Neuronal stem cell (in vitro differentiated cells): ENCODE measurements around the gene TLX2.
A peak's percentile ranks its signal among the peaks of the same experiment; 100 is the strongest.

Source experiments
- DNase-seq: peaks from one replicate; pipeline ENCODE4 v3.0.0-alpha.2; 2013; ENCODE audit warnings: low spot score
- H2AFZ ChIP-seq: one replicate; pipeline ENCODE4 v1.6.1; 2013; ENCODE audit warnings: mild to moderate bottlenecking, low read length, inconsistent platforms
- H2AK5ac ChIP-seq: 2 replicates; pipeline ENCODE4 v1.6.1; 2013; ENCODE audit warnings: low read depth, mild to moderate bottlenecking, inconsistent platforms, low read length, moderate library complexity, mixed read lengths
- H2BK120ac ChIP-seq: 2 replicates; pipeline ENCODE4 v1.6.1; 2013; ENCODE audit warnings: low read depth, mild to moderate bottlenecking, inconsistent platforms, low read length, moderate library complexity, mixed read lengths
- H2BK12ac ChIP-seq: one replicate; pipeline ENCODE4 v1.6.1; 2013; ENCODE audit warnings: low read length, inconsistent platforms
- H2BK15ac ChIP-seq: 2 replicates; pipeline ENCODE4 v1.6.1; 2013; ENCODE audit warnings: mild to moderate bottlenecking, low read length, inconsistent platforms, mixed read lengths
- H2BK5ac ChIP-seq: one replicate; pipeline ENCODE4 v1.6.1; 2013; ENCODE audit warnings: inconsistent platforms, mild to moderate bottlenecking, low read length, moderate library complexity
- H3K14ac ChIP-seq: one replicate; pipeline ENCODE4 v1.6.1; 2013; ENCODE audit warnings: low read length, inconsistent platforms
- H3K18ac ChIP-seq: 2 replicates; pipeline ENCODE4 v1.6.1; 2013; ENCODE audit warnings: low read length, inconsistent platforms
- H3K23ac ChIP-seq: 2 replicates; pipeline ENCODE4 v1.6.1; 2013; ENCODE audit warnings: low read depth, mild to moderate bottlenecking, mixed read lengths, low read length, inconsistent platforms; ENCODE audit not compliant: poor library complexity
- H3K27ac ChIP-seq: replicated peaks from 3 replicates; pipeline ENCODE4 v1.5.1; 2013; ENCODE audit warnings: low read length, inconsistent platforms
- H3K27me3 ChIP-seq, 3 experiments: 2 replicates each; pipeline ENCODE4 v1.6.1; 2013; ENCODE audit warnings: low read length in 3 of 3, mild to moderate bottlenecking in 2 of 3, inconsistent platforms in 1 of 3, low read depth in 1 of 3, mixed read lengths in 1 of 3, moderate library complexity in 1 of 3; ENCODE audit not compliant: control insufficient read depth in 3 of 3, insufficient read depth in 3 of 3
- H3K36me3 ChIP-seq, 2 donors: replicated peaks in 1 of 2; 2 replicates each; pipeline ENCODE4 v1.6.1; 2013; ENCODE audit warnings: low read length in 2 of 2; ENCODE audit not compliant: control insufficient read depth in 2 of 2, insufficient read depth in 2 of 2
- H3K4ac ChIP-seq: 2 replicates; pipeline ENCODE4 v1.6.1; 2013; ENCODE audit warnings: inconsistent platforms, mild to moderate bottlenecking, low read length, moderate library complexity
- H3K4me1 ChIP-seq, 2 donors: 1 replicate in 1 of 2; 2 replicates in 1 of 2; pipeline ENCODE4 v1.6.1; 2013; ENCODE audit warnings: low read length in 2 of 2, low read depth in 1 of 2; ENCODE audit not compliant: control insufficient read depth in 2 of 2, insufficient read depth in 1 of 2
- H3K4me2 ChIP-seq: one replicate; pipeline ENCODE4 v1.6.1; 2013; ENCODE audit warnings: mild to moderate bottlenecking, low read length, inconsistent platforms; ENCODE audit not compliant: insufficient read depth, poor library complexity, severe bottlenecking
- H3K4me3 ChIP-seq, 2 donors: 2 replicates each; pipeline ENCODE4 v1.5.1; 2013; ENCODE audit warnings: low read length in 2 of 2, mild to moderate bottlenecking in 2 of 2, inconsistent platforms in 1 of 2, moderate library complexity in 1 of 2
- H3K79me1 ChIP-seq: one replicate; pipeline ENCODE4 v1.6.1; 2013; ENCODE audit warnings: low read depth, mild to moderate bottlenecking, inconsistent platforms, low read length, moderate library complexity
- H3K9ac ChIP-seq: one replicate; pipeline ENCODE4 v1.6.1; 2013; ENCODE audit warnings: mild to moderate bottlenecking, low read depth, low read length, inconsistent platforms; ENCODE audit not compliant: poor library complexity
- H3K9me3 ChIP-seq, 2 donors: replicated peaks in 1 of 2; 2 replicates each; pipeline versions ENCODE3 to v1.6.1; 2013; ENCODE audit warnings: low read length in 2 of 2, mild to moderate bottlenecking in 2 of 2, inconsistent platforms in 1 of 2, low read depth in 1 of 2, mixed read lengths in 1 of 2, moderate library complexity in 1 of 2; ENCODE audit not compliant: control insufficient read depth in 2 of 2, insufficient read depth in 1 of 2
- H4K8ac ChIP-seq: one replicate; pipeline ENCODE4 v1.6.1; 2013; ENCODE audit warnings: low read depth, mild to moderate bottlenecking, inconsistent platforms, low read length, moderate library complexity
- H4K91ac ChIP-seq: one replicate; pipeline ENCODE4 v1.6.1; 2013; ENCODE audit warnings: low read length, low read depth, mild to moderate bottlenecking, inconsistent platforms; ENCODE audit not compliant: poor library complexity
- WGBS, 2 donors: extraction: QIAGEN DNeasy Blood & Tissue Kit; methylation state at CpG; one replicate each; pipeline ENCODE4 v1.1.7; 2013; ENCODE audit warnings: missing lambda C conversion rate in 2 of 2, mixed read lengths in 1 of 2; ENCODE audit not compliant: insufficient read length in 2 of 2, insufficient replicate concordance in 1 of 2; ENCODE audit errors: extremely low coverage in 2 of 2; 5-methylcytosine and 5-hydroxymethylcytosine counted together

The TLX2 gene

DNA sequence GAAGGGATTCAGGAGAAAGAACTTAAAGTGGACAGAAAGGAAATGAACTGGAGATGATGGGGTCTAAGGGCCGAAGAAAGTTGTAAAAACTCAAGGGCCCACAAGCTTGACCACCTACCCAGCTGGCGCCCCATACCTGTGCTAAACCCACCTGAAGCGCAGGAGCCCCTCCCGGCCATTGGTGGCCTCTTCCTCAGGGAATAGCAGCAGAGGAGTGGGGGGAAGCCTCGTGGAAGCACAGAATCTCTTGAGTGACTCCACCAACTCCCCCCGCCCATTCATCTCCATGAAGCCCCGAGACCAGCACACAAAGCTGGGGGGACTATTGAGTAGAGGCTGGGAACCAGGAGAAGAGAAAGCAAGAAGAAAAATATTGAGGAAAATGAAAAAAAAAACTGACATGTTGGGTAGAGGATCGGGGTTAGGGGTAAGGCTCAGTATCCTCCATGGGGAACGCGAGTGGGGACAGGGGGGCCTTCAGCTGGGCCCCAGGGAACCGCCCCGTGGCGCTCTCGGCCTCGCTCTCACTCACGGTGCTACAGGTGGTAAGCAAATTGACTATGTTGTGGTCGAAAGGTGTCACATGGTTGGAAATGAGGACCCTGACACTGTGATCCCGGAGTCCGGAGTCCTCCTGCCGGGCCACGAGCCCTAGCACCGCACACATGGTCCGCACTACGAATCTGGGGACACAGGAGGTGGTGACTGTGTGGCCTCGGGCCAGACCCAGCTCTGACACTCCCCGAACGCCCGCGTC lies 14.5 kb downstream of the TLX2 start:
- peak overlapping the region; percentile 59 for H2AK5ac ChIP-seq
- H3K27me3 ChIP-seq = no peaks in the 10 kb centered on the region
- no peak overlapping the region for H3K14ac ChIP-seq
- no peak overlapping the region for H4K91ac ChIP-seq
- no peak overlapping the region for H3K23ac ChIP-seq
- H3K9me3 ChIP-seq = peaks cover 0 to 2% of the 10 kb centered on the region in 2 donors
- H4K8ac ChIP-seq = no peak overlapping the region
- peak overlapping the region; percentile 94 for H3K18ac ChIP-seq
- peaks cover 11 to 17% of the 10 kb centered on the region in 2 donors for H3K4me1 ChIP-seq
- no peak overlapping the region for H3K27ac ChIP-seq
- peaks cover 37 to 61% of the 10 kb centered on the region in 2 donors for H3K36me3 ChIP-seq
- no peak overlapping the region for H3K4ac ChIP-seq
- H3K79me1 ChIP-seq = peaks cover 5% of the 10 kb centered on the region
- peak overlapping the region; percentile 95 for H3K9ac ChIP-seq
- H2BK15ac ChIP-seq = peak overlapping the region; percentile 40
- H2BK12ac ChIP-seq = peak overlapping the region; percentile 11
- peak overlapping the region; percentile 66 for H3K4me2 ChIP-seq
- H2AFZ ChIP-seq = peak overlapping the region; percentile 97
- peak overlapping the region; percentile 72 to 95 for H3K4me3 ChIP-seq
- H2BK5ac ChIP-seq = peak overlapping the region; percentile 70
- no peak overlapping the region for H2BK120ac ChIP-seq
- WGBS, 2 donors = no CpG with 5 or more reads among the region's 29 CpGs
- no peak for DNase-seq

DNA sequence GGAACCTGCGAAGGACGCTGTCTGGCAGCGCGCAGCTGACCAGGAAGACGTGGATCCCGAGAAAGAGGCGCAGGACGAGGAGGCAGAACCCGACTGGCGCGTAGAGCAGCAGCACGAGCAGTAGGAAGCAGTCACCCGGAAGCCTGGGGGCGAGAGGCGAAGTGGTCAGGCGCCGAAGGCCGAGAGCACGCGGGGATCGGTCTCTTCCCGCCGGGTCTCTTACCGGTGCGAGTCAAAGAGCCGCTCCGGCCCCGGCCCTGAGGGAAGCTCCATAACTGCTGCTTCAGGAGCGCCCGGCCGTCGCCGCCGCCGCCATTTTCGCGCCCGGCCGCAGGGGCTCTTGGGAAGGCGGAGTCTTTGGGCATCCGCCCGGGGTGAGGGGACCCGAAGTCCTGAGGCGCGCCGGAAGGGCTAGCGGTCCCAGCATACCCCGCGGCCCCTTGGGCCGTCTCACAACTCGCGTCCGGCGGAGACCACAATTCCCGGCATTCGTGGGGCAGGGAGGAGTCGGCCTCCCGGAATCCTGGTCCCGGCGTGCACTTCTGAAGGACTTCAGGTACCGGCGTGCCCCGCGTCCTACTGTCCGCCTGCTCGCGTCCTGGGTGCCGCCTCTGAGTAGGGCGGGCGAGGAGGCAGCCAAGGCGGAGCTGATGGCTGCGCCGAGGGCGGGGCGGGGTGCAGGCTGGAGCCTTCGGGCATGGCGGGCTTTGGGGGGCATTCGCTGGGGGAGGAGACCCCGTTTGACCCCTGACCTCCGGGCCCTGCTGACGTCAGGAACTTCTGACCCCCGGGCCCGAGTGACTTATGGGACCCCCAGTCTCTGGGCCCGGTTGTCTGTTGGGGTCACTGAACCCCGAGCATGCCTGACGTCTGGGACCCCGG lies 15.3 kb downstream of the TLX2 start, which contains the start of the genes AUP1 and HTRA2:
AUP1 (minus strand) TSS at position 350 of the 882 bp plus-strand sequence; CDS start at position 273, 77 bp downstream.
HTRA2 (plus strand) TSS at position 577 of the 882 bp plus-strand sequence; CDS start at position 651, 74 bp downstream.
- Histone ChIP-seq H3K9me3 (peaks cover 0 to 2% of the 10 kb centered on the region in 2 donors), H4K91ac (no peak within 1 kb of the TSS), H2AK5ac (peak within 1 kb of the TSS; percentile 59), H2BK15ac (peak within 1 kb of the TSS; percentile 40), H3K4ac (no peak within 1 kb of the TSS), H2AFZ (peak within 1 kb of the TSS; percentile 97), H3K4me3 (peak within 1 kb of the TSS; percentile 72 to 95), H3K36me3 (peaks cover 40 to 69% of the 10 kb centered on the region in 2 donors), H2BK120ac (no peak within 1 kb of the TSS), H3K18ac (peak within 1 kb of the TSS; percentile 95), H3K79me1 (peaks cover 5% of the 10 kb centered on the region), H3K14ac (peak within 1 kb of the TSS; percentile 73), H2BK5ac (peak within 1 kb of the TSS; percentile 89), H3K27ac (no peak within 1 kb of the TSS), H2BK12ac (peak within 1 kb of the TSS; percentile 11), H3K4me1 (peaks cover 11 to 17% of the 10 kb centered on the region in 2 donors), H4K8ac (no peak within 1 kb of the TSS), H3K4me2 (peak within 1 kb of the TSS; percentile 81), H3K23ac (peak within 1 kb of the TSS; percentile 90), H3K9ac (peak within 1 kb of the TSS; percentile 95), H3K27me3 (no peaks in the 10 kb centered on the region)
- WGBS, 2 donors = no CpG with 5 or more reads among the region's 87 CpGs
- peak; percentile 97 for DNase-seq

DNA sequence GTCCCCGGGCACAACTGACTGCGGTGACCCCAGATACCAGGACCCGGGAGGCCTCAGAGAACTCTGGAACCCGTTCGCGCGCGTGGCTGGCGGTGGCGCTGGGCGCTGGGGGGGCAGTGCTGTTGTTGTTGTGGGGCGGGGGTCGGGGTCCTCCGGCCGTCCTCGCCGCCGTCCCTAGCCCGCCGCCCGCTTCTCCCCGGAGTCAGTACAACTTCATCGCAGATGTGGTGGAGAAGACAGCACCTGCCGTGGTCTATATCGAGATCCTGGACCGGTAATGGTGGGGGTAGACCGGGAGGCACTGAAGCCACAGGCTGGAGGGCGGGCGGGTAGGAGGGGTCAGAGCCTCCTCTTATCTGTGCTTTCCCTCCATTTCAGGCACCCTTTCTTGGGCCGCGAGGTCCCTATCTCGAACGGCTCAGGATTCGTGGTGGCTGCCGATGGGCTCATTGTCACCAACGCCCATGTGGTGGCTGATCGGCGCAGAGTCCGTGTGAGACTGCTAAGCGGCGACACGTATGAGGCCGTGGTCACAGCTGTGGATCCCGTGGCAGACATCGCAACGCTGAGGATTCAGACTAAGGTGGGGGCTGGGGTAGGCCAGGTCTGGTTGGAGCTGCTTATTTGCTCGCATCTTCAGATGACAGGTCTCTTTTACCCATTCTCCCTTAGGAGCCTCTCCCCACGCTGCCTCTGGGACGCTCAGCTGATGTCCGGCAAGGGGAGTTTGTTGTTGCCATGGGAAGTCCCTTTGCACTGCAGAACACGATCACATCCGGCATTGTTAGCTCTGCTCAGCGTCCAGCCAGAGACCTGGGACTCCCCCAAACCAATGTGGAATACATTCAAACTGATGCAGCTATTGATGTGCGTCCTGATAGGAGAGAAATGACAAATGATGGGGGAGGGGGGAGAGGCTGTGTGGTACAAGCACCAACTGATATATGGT lies 16.3 kb downstream of the TLX2 start:
- H3K79me1 ChIP-seq = peaks cover 5% of the 10 kb centered on the region
- H3K9ac ChIP-seq = peak overlapping the region; percentile 93
- H4K91ac ChIP-seq = no peak overlapping the region
- peak overlapping the region; percentile 12 for H2AK5ac ChIP-seq
- no peak overlapping the region for H2BK12ac ChIP-seq
- H3K4me2 ChIP-seq = peak overlapping the region; percentile 81
- peak overlapping the region; percentile 95 for H3K18ac ChIP-seq
- H3K4me1 ChIP-seq = peaks cover 11 to 17% of the 10 kb centered on the region in 2 donors
- peaks cover 0 to 2% of the 10 kb centered on the region in 2 donors for H3K9me3 ChIP-seq
- no peak overlapping the region for H4K8ac ChIP-seq
- WGBS, 2 donors = no CpG with 5 or more reads among the region's 54 CpGs
- no peaks in the 10 kb centered on the region for H3K27me3 ChIP-seq
- peak overlapping the region; percentile 89 for H2BK5ac ChIP-seq
- H3K4ac ChIP-seq = no peak overlapping the region
- H3K4me3 ChIP-seq = peak overlapping the region; percentile 72 to 89
- no peak for DNase-seq
- H2BK120ac ChIP-seq = no peak overlapping the region
- peak overlapping the region; percentile 73 for H3K14ac ChIP-seq
- H2AFZ ChIP-seq = peak overlapping the region; percentile 97
- H2BK15ac ChIP-seq = peak overlapping the region; percentile 25
- peak overlapping the region; percentile 76 for H3K23ac ChIP-seq
- H3K27ac ChIP-seq = no peak overlapping the region
- H3K36me3 ChIP-seq = peaks cover 39 to 74% of the 10 kb centered on the region in 2 donors
